ENCODE measurements around the gene RAB42. TPM values are rescaled to one million over a fixed set of nuclear protein-coding genes. Genes with fewer than 3 reads are reported as not detected.

Gene RAB42
- total RNA-seq, 2 experiments from 2014 or later, result 0.09 TPM; not detected in 1

Other genes with a start within 250 kb of the RAB42 start
- gene PHACTR4, start 222.5 kb upstream of the RAB42 start, total RNA-seq, result 10 to 100 TPM; 23.0 to 30.1 TPM
- gene RCC1, start 86.2 kb upstream of the RAB42 start, total RNA-seq, result 100 to 1,000 TPM; 103 to 107 TPM
- 10 to 100 TPM; 50.7 to 60.2 TPM for gene TRNAU1AP, start 39.2 kb upstream of the RAB42 start, total RNA-seq
- 10 to 100 TPM; 23.8 to 32.5 TPM for gene TAF12, start 50.8 kb downstream of the RAB42 start, total RNA-seq
- not detected for gene RNU11, start 56.3 kb downstream of the RAB42 start, total RNA-seq
- gene GMEB1, start 76.5 kb downstream of the RAB42 start, total RNA-seq, result 10 to 100 TPM; 20.3 to 25.4 TPM
- 10 to 100 TPM; 74.8 to 98.7 TPM for gene YTHDF2, start 144.7 kb downstream of the RAB42 start, total RNA-seq
- gene OPRD1, start 219.9 kb downstream of the RAB42 start, total RNA-seq, result under 1 TPM in 1 of 2 experiments, not detected in 1; 0.02 TPM

Measured in activated CD4-positive, alpha-beta T cell treated with anti-CD3 and anti-CD28 coated beads for 36 hours (primary cell).